Raji (cell line): ENCODE data around the gene LAMA2.

Experiments
- POLR2A ChIP-seq: IDR thresholded peaks from 2 replicates; pipeline ENCODE4 v1.6.1; 2011; ENCODE audit warnings: low read depth, low read length, control low read depth; ENCODE audit not compliant: insufficient read depth

LAMA2 gene

DNA sequence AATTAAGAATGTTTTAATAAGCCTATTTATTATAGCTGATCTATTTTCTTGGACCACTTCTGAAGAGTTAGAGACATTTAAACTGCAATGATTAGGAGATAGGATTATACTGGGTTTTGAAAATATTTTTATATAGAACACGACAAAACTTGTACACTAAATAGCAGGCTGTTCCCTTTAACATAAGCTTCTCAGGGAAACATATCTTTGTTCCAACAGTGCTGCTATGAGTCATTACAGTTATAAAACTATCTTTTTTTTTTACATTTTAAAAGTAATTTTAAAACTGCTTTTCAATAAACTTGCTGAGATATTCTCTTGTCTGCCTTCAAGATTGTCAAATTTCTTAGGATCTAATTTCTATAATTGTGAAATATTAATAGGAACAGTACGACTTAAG lies 438.0 kb downstream of the LAMA2 start:
- no peak for TF ChIP-seq POLR2A

DNA sequence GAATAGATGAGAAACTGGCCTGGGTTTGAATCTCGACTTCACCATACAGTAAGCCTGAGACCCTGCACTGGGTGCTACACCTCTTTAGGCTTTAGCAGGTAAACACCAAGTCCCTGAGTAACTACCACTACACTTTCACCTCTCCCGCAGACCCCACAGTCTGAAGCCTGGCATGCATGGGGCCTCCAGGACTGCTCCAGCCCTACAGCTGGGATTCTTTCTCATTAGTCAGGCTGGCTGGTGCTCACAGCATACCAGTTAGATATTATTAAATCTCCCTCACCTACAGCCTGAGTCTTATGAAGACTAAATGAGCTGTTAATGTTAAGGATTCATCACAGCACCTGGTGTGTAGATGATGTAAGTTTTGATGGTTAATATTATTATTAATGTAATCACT lies 438.4 kb downstream of the LAMA2 start:
- no peak for TF ChIP-seq POLR2A

DNA sequence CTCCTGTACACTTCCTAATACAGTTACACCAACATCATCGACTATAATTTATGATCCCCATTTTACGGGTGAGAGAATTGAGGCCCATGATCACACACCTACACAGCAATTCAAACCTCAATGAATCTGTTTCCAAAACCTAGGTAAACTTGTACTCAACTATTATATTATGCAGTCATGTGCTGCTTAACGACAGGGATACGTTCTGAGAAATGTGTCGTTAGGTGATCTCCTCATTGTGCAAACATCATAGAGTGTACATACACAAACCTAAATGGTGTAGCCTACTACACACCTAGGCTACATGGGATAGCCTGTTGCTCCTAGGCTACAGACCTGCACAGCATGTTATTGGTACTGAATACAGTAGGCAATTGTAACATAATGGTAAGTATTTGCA lies 441.4 kb downstream of the LAMA2 start:
- TF ChIP-seq POLR2A: no peak

DNA sequence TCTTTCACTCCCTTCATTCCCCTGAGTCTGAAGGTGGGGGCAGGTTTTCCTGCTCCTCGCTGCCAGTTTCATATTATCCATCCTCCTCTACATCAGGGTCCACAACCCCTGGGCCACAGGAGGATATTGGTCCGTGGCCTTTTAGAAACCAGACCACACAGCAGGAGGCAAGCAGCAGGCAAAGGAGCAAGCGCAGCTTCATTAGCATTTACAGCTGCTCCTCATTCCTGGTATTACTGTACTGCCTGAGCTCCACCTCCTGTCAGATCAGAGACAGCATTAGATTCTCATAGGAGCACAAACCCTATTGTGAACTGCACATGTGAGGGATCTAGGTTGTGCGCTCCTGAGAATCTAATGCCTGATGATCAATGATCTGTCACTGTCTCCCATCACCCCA lies 446.7 kb downstream of the LAMA2 start:
- TF ChIP-seq POLR2A: no peak

DNA sequence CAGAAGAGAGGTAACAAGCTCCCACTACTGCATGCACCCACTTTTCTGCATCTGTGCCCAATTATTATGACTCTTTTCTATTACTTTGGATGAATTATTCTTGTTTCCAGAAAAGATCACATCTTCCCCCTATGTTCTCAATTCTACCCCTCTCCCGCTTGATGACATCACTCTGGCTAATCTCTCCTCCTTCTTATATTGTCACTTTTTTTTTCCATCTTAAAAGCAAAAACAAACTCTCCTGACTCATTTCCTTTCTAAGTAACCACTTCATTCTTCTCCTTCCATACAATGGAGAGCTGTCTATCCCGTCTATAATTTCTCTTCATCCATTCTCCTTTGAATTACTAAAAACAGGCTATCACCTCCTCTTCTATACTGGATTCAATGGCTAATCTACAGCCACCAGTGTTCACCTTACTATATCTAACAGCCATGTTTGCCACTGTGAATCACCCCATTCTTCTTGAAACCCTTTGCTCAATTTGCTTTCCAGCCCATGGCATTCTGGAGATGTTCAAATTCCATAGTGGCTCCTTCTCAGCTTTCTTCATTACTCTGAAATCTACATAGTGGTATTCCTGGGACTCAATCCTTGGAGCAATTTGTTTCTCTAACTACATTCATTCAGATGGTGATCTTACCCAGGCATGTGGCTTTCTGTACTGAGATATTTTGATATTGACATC lies 448.7 kb downstream of the LAMA2 start:
- TF ChIP-seq POLR2A: no peak

DNA sequence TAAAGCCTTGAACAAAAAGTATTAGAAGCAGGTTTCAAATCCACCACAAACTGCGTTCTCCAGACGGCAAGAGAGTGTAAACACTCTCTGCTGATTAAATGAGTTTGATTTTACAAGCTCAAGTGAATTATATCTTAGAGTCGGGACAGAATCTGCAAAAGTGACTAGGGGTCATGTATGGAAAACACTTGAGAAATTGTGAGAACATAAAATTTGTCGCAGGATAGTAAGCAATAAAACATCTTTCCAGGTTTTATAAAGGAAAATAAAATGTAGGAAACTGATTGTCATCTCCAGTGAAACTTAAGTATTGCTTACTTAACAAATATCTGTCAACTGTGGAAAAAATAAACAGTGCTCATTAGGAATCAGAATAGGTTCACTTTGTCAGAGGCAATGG lies 452.9 kb downstream of the LAMA2 start:
- TF ChIP-seq POLR2A: no peak

DNA sequence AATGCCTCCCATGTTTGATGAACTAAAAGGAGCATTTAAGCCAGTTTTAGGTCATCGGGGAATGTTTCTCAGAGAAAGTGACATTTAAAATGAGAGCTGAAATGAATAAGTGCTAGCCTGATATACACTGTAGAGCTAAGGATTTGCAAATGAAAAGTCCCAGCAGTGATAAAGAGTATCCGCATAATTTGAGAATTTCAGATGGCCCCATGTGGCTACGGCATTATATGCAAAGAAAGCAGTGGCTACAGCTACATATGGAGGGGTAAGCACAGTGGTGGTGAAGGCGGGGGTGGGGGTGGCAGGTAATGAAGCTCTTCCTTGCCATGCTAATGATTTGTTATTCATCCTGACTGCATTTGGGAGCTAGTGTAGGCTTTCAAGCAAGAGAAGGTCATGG lies 455.7 kb downstream of the LAMA2 start:
- no peak for TF ChIP-seq POLR2A

DNA sequence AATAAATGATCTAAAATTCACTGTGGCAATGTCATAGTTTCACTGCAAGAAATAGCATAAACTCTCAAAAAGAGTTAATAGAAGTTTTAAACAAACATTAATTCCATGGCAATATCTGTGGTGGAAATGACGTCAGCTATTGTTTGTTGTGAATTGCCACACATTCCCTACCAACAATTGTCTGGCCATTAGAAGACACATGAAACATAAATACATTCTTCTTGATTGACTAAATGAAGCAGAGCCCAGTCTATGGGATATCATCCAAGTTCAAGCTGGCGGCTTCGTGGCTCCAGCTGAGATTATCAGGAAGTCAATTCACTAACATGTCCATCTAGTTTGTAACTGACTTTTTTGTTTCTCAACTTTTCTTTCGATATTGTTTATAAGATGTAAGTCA lies 458.0 kb downstream of the LAMA2 start:
- no peak for TF ChIP-seq POLR2A

DNA sequence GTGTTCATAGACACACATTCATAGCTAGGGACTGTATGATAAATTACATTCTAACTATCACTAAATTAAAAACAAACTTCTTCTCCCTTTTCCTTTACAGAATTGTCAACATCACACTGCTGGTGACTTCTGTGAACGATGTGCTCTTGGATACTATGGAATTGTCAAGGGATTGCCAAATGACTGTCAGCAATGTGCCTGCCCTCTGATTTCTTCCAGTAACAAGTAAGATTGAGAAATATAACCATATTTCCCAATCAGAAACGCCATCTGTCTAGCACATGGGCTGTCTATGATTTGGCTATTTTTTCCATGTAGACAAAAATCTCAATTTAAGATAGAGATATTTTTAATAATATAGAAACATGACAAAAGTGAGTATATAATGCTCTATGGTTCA lies 459.3 kb downstream of the LAMA2 start:
- TF ChIP-seq POLR2A: no peak

DNA sequence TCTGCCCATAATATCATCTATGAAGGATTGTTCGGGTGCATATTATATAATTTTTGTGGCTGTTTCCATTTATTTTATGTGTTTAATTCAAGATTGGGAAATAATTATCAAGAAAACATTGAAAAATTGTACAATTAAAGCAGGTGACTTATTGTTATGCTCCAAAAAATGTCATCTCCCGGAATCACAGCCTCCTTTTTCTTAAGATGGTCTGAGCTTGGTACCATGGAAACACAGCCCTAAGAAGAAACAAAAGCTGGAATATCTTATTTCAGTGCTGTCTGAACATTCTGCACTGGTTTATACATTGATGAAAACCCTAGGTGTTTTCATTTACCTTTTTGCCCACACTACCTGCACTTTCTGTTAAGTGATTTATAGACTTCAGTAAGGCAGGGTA lies 459.9 kb downstream of the LAMA2 start:
- TF ChIP-seq POLR2A: no peak

DNA sequence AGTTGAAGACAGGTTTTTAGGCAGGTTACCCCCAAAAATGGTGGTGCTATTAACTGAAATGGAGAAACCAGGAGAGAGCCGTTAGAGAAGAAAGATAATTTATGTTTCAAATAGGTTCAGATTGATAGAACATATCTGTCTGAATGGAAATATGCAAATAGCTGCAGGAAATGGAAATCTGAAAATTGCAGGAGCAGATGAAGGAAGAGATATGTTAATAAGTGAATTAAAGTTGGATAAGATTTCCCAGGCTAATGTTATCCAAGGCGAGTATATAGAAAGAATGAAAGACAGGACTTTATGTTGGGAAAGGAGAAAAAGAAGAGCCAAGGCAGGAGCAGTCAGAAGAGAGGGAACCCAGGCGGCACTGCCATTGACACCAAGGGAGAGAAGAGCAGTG lies 461.4 kb downstream of the LAMA2 start:
- TF ChIP-seq POLR2A: no peak

DNA sequence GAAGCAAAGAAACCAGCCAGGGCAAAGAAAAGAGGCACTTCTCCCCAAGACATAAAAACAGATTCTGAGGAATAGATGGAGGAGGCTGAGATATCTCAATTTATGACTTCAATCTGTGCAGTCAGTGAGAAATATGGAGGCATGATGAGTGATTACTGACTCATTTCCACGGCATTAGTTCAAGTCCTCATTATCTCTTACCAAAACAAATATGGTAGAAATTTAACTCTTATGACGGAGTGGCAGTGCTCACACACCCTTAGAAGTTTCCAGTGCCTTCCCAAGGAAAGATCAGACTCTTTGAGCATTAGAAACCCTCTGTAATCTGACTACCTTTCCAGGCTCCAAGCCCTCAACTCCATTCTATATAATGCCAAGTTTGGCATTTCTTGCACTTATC lies 463.0 kb downstream of the LAMA2 start:
- no peak for TF ChIP-seq POLR2A

DNA sequence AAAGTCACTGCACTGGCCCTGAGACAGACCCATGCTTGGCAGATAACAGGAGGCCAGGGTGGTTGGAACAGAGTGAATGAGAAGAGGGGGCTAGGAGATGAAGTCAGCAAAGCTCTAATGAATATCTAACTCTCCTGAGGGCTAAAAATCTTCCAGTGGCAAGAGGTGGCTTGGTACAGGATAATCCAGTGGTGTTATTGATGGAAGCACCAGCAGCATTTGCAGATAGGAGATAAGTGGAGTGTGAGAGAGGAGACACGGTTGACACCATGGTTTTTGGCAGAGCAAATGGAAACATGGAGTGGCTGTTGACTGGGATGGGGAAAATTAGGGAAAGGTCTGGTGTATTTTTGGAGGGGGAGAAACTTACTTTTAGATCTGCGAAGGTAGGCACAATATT lies 464.0 kb downstream of the LAMA2 start:
- TF ChIP-seq POLR2A: no peak

DNA sequence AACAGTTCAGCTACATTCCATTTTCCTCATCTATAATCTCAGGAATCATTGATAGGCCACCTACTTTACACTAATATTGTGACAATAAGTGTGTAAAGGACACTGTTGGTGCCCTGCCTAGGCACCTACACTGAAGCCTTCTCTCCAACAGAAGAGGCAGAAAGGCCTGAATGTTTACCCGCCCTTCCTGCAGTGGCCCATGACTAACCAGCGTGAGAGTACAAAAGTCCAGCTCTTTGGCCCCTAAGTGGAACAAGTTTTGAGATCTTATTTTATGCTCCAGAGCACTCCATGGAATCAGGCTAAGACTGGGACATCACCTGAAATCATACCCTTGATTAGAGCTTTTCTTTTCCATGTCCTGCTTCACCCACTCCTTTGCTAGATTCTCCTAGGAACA lies 467.3 kb downstream of the LAMA2 start:
- TF ChIP-seq POLR2A: no peak

DNA sequence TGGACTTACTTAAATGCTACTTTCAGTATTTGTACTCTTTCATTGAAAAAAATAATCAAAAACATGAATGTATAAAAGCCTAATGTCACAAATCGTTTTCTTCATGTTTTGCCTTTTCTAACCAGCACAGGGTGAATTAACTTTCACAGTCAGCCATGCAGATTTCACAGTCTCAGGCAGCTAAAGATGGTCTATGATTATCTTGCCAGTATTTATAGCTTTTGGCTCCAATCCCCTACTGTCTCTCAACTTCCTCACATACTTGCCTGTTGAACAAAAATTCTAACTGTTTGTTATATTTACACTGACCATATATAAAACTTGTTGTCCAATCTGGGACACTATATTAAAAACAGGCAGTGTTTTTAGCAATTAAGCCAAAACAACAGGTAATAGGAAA lies 468.9 kb downstream of the LAMA2 start:
- no peak for TF ChIP-seq POLR2A

DNA sequence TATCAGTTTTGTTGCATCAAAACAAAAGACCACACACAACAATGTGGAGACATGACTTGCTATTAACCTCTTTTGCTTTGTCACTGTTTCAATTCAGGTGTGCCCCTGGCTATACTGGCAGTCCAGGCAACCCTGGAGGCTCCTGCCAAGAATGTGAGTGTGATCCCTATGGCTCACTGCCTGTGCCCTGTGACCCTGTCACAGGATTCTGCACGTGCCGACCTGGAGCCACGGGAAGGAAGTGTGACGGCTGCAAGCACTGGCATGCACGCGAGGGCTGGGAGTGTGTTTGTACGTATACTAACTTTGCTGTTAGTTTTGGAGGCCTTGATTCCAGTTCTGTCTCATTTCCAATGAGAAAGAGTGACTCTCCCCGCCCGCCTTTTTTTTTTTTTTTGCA lies 470.1 kb downstream of the LAMA2 start:
- no peak for TF ChIP-seq POLR2A

DNA sequence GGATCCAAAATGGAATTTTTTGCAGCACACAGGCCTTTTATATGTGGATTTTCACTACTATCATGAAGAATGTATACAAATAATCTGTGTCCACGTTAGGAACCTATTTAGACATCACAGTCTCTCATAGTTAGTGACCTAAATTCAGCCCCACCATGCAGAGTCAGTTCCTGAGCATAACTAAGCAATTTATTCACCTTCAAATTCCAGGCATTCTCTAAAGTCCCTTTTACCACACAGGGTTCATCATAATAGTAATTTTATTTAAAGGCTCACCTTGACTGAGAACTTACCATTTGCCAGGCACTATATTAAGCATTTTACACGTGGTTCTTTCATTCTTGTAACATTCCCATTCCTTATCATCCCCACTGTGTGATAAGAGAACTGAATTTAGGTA lies 473.2 kb downstream of the LAMA2 start:
- TF ChIP-seq POLR2A: no peak
